ENCODE results near the gene BPIFB4.

GRCh38 chr20:33124261-33124660 lies 44.8 kb downstream of the BPIFB4 start:
- no peak for TF ChIP-seq FOS (IDR thresholded peaks at IDR 0.05; ENCODE audit: extremely low read depth, insufficient read length)
- no peak for TF ChIP-seq ZNF347 (CRISPR knock-in tag; IDR thresholded peaks at IDR 0.05; ENCODE audit: low read depth)
- TF ChIP-seq TAF1 (IDR thresholded peaks at IDR 0.05; ENCODE audit: control insufficient read depth, extremely low read depth, insufficient read depth, low read length, severe bottlenecking), result no peak
- no peak for TF ChIP-seq POLR2AphosphoS5 (IDR thresholded peaks at IDR 0.05; ENCODE audit: control insufficient read depth, insufficient read depth, low read depth, low read length)
- TF ChIP-seq CHD4 (IDR thresholded peaks at IDR 0.05; ENCODE audit: insufficient read depth, insufficient replicate concordance, low read depth, low read length, poor library complexity, severe bottlenecking), result no peak
- TF ChIP-seq ATF4 (CRISPR knock-in tag; IDR thresholded peaks at IDR 0.05), result no peak
- no peak for TF ChIP-seq ZNF311 (CRISPR knock-in tag; IDR thresholded peaks at IDR 0.05)
- no peak for TF ChIP-seq CTCF (IDR thresholded peaks at IDR 0.05 in 2 of 3, conservative IDR thresholded peaks at IDR 0.05 in 1 of 3; ENCODE audit: insufficient read depth in 2 of 3, low read depth in 1 of 3, low read length in 3 of 3)
- no peak for TF ChIP-seq SRSF1 (IDR thresholded peaks at IDR 0.05; ENCODE audit: low read depth, low read length)

Data from K562 (cell line).